GM18526 (cell line): ENCODE data around the gene HTR1D.

Experiments
- POLR2A ChIP-seq: IDR thresholded peaks from 3 replicates; pipeline ENCODE4 v1.6.1; 2011; ENCODE audit not compliant: insufficient read length; ENCODE audit errors: extremely low read depth

HTR1D gene, protein sequence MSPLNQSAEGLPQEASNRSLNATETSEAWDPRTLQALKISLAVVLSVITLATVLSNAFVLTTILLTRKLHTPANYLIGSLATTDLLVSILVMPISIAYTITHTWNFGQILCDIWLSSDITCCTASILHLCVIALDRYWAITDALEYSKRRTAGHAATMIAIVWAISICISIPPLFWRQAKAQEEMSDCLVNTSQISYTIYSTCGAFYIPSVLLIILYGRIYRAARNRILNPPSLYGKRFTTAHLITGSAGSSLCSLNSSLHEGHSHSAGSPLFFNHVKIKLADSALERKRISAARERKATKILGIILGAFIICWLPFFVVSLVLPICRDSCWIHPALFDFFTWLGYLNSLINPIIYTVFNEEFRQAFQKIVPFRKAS

DNA sequence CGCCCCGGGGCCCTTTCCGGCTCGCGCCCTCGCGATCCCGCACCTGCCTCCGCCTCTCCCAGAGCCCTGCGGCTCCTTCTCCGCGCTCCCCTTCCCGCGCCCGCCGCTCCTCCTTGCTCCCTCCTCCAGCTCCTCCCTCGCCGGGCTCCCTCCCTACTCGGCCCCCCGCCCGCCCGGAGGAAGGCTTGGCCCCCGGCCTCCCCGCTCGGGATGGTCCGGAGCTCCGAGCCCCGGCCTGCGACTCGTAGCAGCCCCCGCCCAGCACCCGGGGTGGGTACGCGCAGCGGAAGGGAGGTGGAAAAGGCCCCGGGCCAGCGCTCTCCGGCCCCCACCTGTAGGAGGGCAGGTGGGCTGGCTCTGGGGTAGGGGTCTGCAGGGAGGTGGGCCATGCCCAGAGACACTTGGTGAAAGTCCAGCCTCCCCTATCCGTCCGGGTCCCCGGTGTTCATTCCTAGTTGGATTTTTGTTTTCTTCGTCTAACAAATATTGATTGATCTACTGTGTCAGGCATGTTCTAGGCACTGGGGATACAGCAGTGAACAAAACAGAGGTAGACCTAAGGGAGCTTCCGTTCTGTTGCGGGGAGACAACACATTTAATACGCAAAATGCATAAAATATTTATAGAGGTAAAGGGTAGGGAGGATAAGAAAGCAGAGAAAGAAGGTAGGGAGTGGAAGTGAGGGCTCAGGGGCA is at the start of gene HTR1D:
TSS of gene HTR1D (minus strand) at position 82 of the 695 bp plus-strand sequence. CDS start 23,283 bp downstream, outside the sequence.
- TF ChIP-seq POLR2A: no peak

DNA sequence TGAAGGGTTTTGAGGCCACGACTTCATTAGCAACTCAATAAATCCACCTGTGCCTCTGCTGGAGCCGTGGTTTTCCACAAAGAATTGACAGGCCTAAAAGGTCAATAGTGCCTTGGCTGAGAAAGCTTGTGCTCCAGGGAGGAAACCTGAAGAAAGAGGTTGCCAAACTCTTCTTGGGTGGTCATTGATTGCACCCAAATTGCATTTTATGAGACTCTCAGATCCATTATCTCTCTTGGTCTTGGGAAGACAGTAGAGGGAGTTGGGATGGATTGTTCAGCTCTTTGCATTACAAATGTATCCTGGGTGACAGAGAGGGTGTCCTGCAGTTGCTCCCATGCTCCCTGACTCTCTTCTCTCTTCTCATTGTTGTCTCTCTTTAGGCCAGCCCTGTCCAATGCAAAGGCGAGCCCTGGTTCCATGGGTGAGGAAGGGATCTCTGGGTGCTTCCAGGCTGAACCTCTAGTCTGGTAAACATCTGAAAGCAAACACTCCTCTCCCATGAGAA is 46.1 kb upstream of the HTR1D start:
- TF ChIP-seq POLR2A: no peak

DNA sequence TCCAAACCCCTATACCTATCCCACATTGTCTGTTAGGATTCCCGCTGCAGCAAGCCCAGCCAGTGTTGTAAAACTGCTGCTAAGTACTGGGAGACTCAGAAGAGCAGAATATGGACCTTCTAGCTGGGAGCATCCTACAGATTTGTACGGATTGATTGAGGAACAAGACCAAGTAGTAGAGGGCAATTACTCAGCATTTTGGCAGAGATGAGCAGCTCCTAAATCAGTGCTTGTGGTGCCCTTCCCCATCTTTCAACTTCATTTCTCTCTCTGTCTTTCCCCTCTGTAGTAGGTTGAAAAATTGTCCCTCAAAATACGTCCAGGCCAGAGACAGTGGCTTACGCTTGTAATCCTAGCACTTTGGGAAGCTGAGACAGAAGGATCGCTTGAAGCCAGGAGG is 37.3 kb upstream of the HTR1D start:
- no peak for TF ChIP-seq POLR2A

DNA sequence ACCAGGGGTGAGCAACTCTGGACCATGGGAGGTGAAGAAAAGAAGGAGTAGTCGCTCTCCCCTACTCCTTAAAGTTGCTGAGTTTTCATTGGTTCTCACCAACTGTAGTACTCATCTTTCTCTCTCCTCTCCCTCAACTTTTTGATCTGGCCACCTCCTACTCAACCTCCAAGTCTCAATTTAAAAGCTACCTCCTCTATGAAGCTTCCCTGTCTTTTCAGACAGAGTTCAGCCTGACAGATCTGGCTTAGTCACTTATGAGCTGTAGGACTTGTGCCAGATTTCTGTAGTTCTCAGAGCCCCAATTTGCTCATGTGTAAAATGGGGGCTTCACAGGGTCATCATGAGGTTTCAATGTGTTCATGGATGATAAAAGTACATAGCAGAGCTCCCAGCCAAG is 34.5 kb upstream of the HTR1D start:
- TF ChIP-seq POLR2A: no peak

DNA sequence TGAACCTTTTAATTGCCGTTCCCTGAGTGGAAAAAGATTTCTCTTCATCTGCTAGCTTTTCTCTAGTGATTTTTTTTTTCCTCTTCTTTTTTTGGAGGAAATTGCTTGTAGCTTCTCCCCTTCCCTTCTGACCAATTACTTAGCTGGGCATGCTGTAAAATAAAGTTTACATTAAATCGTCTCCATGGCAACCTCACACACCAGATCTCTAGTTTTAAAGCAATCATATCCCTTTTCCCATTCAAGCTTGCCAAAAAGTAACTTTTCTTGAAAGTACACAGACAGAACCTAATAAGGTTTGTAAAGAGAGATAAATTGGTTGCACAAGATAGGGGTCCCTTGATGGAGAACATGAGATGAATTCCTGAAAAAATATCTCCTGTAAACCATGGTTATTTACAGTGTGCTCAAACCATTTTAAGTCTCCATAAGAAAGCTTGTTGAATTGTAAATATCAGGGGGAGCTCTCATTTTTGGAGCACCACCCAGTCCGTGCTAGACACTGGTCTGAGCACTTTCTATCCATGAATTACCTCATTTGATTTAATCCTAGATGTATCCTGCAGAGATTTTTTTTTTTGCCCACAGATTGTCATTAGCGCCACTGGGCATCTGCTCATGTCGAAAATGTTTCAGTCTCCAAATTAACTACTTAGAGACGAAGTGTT is 32.6 kb upstream of the HTR1D start:
- no peak for TF ChIP-seq POLR2A

DNA sequence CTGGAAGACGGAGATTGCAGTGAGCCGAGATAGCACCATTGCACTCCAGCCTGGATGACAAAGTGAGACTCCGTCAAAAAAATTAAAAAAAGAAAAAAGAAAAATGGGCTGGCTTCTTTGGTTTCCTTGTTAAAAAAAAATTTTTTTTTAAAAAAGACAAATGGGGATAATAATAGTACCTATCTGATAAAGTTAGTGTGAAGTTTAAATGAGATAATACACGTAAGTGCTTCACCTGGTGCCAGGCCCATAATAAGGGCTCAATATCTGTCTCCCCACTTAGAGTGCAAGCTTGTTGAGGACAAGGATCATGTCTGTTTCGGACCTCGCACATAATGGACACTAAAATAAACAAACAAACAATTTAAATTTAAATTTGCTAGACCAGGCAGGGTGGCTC is 30.0 kb upstream of the HTR1D start:
- TF ChIP-seq POLR2A: no peak

DNA sequence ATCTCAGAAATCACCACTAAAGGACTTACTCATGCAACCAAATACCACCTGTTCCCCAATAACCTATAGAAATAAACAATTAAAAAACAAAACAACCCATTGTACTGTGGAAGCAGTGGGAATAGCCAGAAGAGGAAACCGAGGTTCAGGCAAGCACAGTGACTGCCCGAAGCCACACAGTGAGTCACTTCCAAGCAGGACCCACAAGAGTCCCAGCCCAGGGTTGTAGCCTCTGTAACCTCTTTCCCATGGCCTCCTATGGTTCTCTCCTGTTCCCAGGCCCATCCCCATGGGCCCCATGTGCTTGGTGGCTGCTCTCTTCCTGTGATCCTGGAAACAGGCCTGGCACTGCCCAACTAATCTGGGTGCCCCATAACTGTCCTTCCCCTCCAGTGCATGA is 29.0 kb upstream of the HTR1D start:
- no peak for TF ChIP-seq POLR2A

DNA sequence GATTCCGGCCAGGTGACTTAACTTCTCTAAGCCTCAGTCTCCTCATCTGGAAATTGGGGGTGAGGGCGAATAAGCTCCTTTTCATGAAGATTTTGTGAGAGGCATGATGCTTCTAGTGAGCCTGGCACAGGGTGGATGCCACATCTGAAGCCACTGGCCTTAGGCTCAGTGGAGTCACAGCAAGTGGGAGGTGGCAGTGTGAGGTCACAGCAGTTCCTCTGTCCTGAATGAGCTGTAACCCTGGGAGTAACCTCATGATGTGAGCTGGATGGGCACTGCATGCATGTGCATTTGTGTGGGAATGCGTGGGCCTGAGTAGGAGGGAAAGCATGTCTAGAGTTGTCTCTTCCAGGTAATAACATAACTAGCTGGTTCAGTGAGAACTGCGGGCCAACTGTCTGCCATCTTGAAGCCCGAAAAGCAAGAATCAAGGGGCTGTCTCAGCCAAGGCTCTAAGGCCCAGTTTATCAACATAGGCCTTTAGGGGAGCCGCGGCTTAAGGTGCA is 27.0 kb upstream of the HTR1D start:
- TF ChIP-seq POLR2A: no peak

DNA sequence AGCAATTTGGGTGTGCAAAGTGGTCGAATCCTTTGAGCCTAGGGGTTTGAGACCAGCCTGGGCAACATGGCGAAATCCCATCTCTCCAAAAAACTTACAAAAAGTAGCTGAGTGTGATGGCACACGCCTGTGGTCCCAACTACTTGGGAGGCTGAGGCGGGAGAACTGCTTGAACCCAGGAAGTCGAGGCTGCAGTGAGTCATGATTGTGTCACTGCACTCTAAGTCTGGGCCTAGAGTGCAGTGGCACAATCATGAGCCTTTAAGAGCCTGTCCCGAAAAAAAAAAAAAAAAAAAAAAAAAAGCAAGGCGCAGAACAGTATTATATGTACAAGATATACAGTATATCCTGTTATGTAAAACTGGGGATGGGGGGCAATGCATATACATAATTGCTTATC is 25.1 kb upstream of the HTR1D start:
- TF ChIP-seq POLR2A: no peak

DNA sequence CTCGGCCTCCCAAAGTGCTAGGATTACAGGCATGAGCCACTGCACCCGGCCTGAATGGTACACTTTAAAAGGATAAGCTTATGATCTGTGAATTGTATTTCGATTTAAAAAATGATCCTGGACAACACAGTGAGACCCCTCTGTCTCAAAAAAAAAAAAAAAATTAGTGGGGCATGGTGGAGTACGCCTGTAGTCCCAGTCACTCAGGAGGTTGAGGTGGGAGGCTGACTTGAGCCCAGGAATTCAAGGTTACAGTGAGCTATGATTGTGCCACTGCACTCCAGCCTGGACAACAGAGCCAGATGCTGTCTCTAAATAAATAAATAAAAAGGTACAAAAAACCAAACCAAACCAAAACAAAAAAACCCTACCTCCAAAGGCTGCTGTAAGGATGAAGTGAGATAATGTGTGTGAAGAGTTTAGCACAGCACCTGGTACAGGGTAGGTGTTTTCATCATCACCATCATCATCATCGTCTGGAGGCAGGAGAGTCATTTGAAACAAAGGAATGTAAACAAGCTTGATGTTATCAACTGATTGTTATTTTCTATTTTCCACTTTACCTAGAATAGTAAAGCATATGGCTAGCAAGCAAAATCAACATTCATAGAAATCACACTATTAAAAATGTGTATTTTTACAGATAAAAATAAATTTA is 22.5 kb upstream of the HTR1D start:
- TF ChIP-seq POLR2A: no peak

DNA sequence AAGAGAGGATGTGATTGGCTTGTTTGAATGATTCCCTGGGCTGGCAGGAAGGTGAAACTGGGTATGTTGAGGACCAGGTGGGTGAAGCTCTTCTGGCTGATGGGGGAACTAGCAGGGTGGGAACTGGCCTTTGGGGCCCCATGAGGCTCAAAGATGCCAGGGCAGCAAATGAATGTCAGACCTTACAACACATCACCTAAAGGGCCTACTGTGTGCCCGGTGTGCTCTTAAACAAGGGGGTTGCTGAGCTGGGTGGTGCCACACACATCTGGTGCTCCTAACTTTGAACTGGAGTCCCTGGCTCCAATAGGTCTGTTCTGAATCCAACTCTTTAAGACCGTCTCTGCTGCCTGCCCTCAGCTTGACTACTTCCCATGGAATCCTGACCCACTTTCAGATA is 21.3 kb upstream of the HTR1D start:
- no peak for TF ChIP-seq POLR2A

DNA sequence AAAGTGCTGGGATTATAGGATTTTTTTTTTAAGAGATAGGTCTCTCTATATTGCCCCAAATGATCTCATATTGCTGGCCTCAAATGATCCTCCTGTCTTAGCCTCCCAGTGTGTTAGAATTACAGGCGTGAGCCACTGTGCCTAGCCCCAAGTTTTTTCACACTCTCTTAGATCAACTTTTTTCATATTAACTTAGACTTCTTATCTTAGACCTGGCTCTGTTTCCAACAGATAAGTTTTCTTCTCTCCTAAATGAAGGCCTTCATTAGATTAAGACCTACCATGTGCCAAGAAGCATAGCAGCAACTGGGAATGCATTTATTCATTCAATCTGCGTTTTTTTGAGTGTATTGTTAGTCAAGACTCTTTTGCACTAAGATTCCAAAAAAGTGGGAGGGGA is 20.2 kb upstream of the HTR1D start:
- no peak for TF ChIP-seq POLR2A

DNA sequence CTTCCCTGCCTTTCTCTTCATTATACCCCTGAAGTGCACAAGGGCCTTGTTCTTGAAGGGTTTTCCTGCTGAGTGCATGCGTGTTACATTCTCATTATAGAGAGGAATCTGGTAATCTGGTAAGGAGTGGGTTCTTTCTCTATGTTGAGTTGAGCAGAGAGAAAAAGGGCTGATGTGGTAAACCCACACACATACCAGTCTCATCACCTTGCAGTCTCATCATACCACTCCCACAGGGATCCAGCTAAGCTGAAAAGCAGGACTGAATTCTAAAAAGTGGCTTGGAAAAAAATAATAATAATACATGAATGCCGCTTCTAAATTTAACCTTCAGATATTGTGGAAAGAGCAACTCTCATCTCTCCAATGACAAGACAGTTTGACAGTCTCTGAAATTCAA is 10.5 kb upstream of the HTR1D start:
- no peak for TF ChIP-seq POLR2A

DNA sequence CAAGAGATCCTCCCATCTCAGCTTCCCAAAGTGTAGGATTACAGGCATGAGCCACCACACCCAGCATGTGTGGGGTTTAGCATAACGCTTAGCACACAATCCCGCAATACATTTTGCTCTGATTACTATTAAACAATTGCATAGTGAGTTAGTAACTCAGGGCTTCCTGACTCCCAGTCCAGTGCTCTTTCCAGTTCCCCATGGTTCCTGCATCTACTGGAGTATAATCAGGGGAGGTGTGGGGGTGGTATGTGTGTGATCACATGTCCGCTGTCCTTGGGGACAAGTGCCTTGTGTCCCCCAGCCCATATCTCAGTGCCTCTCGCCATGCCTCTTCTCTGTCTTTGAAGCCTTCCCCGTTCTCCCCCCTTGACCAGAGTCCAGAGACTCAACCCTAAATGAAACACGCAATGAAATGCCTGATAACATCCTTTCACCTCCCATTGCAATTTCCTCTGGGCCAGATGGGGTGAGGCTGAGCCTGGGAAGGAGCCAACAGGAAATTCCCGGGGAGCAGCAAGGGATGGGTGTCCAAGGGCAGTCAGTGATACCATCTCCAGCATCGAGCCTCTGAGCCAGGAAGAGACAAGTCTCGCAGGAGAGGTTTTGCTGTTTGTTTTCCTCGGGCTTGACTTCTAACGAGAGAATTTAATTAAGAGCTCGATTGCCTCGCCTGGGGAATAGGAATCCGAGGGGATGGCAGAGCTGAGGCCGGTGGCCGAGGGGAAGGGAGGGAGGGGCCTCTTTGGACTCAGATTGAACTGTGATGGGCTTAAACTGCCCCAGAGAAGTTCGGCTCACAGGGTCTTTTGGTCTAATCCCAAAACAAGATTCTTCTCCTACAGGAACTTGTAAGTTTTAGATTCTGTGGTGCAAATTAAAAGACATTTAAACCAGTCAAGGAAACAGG is 7.7 kb upstream of the HTR1D start:
- TF ChIP-seq POLR2A: no peak
